Measurements from ENCODE around the gene STAT5B. TPM values are rescaled to one million over a fixed set of nuclear protein-coding genes. Genes with fewer than 3 reads are reported as not detected.

The STAT5B gene
- total and polyA plus RNA-seq, 9 of the 15 experiments (the other 6 are each of a cell fraction or from before 2014, with no cell fraction given), result 20.8 to 176 (median 92.4) TPM

GRCh38 chr17:42312285-42313130, 36.3 kb upstream of the STAT5B start (continued):
- peak; percentile 85; the same call in 1 of the 2 replicates for TF ChIP-seq ZBTB2 (IDR thresholded peaks at IDR 0.05)
- TF ChIP-seq TRIM24 (IDR thresholded peaks at IDR 0.05), result peak; percentile 38 to 66; a peak in 3 of 4 replicates
- peak; percentile 95 for TF ChIP-seq HES1 (IDR thresholded peaks at IDR 0.05; ENCODE audit: low read depth)
- TF ChIP-seq JUN (IDR thresholded peaks at IDR 0.05; ENCODE audit: borderline replicate concordance, low read depth, low read length), result no peak
- no peak for TF ChIP-seq JUN (CRISPR knock-in tag; IDR thresholded peaks at IDR 0.05; ENCODE audit: borderline replicate concordance)
- TF ChIP-seq ZNF175 (CRISPR knock-in tag; IDR thresholded peaks at IDR 0.05; ENCODE audit: low read depth), result peak; percentile 62
- TF ChIP-seq SAFB (IDR thresholded peaks at IDR 0.05; ENCODE audit: borderline replicate concordance, low read depth, low read length), result peak; percentile 77
- peak; percentile 69 to 81 (median 70) for TF ChIP-seq CTCF (IDR thresholded peaks at IDR 0.05 in 2 of 3, conservative IDR thresholded peaks at IDR 0.05 in 1 of 3; ENCODE audit: insufficient read depth in 2 of 3, low read depth in 1 of 3, low read length in 3 of 3)
- TF ChIP-seq ZNF592 (IDR thresholded peaks at IDR 0.05), result peak; percentile 86
- peak; percentile 75 for TF ChIP-seq TAF9B (IDR thresholded peaks at IDR 0.05; ENCODE audit: partially characterized antibody)
- peak; percentile 81 for TF ChIP-seq STAT5A (IDR thresholded peaks at IDR 0.05; ENCODE audit: borderline replicate concordance, low read length)
- peak; percentile 70 for TF ChIP-seq TARDBP (IDR thresholded peaks at IDR 0.05)
- TF ChIP-seq SOX6 (IDR thresholded peaks at IDR 0.05), result peak; percentile 75
- TF ChIP-seq KDM4B (IDR thresholded peaks at IDR 0.05; ENCODE audit: borderline replicate concordance in 2 of 2, low read depth in 1 of 2), result peak in 1 of 2 experiments; percentile 89; a peak in 2 of 4 replicates
- TF ChIP-seq HINFP (tag; conservative IDR thresholded peaks at IDR 0.05; ENCODE audit: low read depth), result no peak
- TF ChIP-seq USF1 (CRISPR knock-in tag; IDR thresholded peaks at IDR 0.05), result peak; percentile 83

All from K562 (cell line).